Erythroblast (primary cell): Measurements from ENCODE around the gene CRKL.
"Not testable (repeated sequence)": the region's sequence is repeated elsewhere in the genome, so short reads cannot be mapped to it uniquely, and the experiment has no call there.

Source experiments
- DNase-seq, 2 experiments: peaks; one replicate each; lab custom pipeline; 2025; lab: John Stamatoyannopoulos, UW
- GATA1 ChIP-seq: IDR thresholded peaks from 2 replicates; pipeline ENCODE4 v1.6.1; 2011; ENCODE audit warnings: low read depth, mild to moderate bottlenecking, control low read depth, low read length, moderate library complexity
- POLR2A ChIP-seq: IDR thresholded peaks from 2 replicates; pipeline ENCODE4 v1.6.1; 2011; ENCODE audit warnings: mild to moderate bottlenecking, low read length

Gene CRKL

DNA sequence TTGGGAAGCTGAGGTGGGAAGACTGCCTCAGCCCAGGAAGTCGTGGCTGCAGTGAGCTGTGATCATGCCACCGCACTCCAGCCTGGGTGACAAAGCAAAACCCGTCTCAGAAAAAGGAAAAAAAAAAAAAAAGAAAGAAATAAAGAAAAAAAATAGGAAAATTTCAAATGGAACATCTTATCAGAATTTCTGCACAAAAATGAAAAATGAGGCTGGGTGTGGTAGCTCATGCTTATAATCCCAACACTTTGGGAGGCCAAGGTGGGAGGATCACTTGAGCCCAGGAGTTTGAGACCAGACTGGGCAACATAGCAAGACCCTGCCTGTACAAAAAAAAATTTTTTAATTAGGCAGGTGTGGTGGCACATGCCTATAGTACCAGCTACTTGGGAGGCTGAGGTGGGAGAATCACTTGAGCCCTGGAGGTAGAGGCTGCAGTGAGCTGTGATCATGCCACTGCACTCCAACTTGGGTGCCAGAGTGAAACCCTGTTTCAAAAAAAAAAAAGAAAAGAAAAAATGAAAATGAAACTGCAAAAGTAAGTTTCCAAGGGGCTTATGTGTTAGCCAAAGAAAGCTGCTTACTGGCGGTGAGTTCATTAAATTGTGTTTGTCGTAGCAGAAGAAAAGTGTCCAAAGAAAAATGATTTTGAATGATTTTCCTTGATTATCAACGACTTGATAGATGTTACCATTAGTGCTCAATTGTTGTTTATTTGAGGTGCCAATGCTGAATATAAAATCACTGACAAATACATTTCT lies 7.5 kb upstream of the CRKL start:
- no peak for TF ChIP-seq GATA1
- TF ChIP-seq POLR2A: no peak
- no peak for DNase-seq

DNA sequence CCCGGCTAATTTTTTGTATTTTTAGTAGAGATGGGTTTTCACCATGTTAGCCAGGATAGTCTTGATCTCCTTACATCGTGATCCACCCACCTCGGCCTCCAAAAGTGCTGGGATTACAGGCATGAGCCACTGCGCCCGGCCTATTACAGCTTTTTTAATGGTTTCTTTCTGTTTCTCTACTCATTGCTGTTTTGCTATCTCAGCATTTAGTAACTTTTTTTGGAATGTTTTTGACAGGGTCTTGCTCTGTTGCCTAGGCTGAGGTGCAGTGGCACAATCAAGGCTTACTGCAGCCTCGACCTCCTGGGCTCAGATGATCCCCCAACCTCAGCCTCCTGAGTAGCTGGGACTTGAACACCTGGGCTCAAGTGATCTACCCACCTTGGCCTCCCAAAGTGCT lies 4.7 kb upstream of the CRKL start:
- no peak for DNase-seq

DNA sequence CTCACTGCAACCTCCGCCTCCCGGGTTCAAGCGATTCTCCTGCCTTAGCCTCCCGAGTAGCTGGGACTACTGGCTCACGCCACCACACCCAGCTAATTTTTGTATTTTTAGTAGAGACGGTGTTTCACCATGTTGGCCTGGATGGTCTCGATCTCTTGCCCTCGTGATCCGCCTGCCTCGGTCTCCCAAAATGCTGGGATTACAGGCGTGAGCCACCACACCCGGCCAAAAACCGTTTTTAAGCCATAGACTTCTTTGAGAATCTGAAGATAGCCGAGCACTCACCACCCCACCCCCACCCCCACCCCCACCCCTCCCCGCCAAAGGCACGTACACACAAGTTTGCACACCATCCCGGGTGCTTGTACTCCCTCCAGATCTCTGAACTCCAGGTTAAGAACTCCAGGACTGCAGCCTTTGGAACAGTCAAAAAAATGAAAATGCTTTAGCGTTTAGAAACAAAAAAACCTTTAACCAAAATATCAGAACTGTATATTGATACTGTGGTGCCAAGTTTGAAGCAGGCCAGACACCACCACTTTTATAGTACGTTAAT lies 1.5 kb downstream of the CRKL start:
- DNase-seq: peak; percentile 35 to 37
- no peak for TF ChIP-seq GATA1
- TF ChIP-seq POLR2A: no peak

More for the DNA sequence above, 4.7 kb upstream of the CRKL start:
- no peak for TF ChIP-seq POLR2A
- TF ChIP-seq GATA1: no peak

DNA sequence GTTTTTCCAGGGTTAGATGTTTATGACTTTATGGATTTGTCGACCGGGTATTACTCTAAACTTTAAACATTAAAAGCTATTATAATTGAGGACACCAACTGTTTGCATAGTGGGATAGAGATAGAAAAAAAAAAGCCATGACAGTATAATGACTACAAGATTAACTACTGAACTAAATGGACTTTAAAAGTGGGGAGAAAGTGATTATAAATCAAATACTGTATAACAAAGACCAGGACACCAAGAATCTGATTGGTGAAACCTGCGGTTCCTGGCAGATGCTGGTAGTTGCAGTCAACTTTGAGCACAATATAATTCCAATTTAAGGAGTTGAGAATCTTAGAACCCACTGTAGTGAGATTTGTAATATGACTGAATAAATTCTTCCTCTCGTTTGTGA lies 2.5 kb downstream of the CRKL start:
- TF ChIP-seq POLR2A (no peak), GATA1 (no peak)
- DNase-seq: peak in 1 of 2 experiments; percentile 32

DNA sequence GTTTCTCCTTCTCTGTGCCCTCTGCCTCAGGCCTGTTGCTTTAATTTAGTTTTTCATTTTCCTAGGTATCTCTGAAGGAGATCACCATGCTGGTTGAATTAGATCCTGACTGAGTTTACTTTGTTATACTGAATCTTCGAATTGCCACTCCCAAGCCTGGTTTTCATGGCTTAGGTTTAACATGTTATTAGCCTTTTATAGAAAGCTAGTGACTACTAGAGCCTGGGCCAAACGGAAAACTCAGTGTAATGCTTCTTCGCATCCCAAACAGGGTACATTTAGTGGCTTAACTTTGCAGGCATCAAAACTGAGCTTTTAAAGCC lies 3.6 kb downstream of the CRKL start:
- no peak for DNase-seq
- TF ChIP-seq POLR2A (no peak), GATA1 (no peak)

DNA sequence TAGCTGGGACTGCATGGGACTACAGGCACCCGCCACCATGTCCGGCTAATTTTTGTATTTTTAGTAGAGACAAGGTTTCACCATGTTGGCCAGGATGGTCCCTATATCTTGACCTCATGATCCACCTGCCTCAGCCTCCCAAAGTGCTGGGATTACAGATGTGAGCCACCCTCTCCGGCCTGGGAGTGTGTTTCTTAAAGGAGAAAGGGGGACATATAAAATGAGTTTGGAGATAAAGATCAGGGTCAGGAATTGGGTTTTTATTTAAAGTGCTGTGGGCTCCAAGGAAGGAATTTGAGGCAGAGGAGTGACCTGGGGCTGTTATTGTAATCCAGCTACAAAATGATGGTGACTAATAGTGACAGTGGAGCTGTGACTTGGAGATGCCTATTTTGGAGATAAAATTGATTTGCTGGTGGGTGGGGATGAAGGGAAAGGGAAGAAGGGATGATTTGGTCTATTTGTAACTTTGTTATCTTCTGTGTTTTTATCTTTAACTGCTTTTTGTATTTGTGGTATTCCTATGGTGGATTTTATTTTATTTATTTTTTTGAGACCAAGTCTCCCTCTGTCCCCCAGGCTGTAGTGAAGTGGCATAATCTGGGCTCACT lies 5.0 kb downstream of the CRKL start:
- TF ChIP-seq POLR2A: no peak
- no peak for TF ChIP-seq GATA1
- peak in 1 of 2 experiments; percentile 21 for DNase-seq

DNA sequence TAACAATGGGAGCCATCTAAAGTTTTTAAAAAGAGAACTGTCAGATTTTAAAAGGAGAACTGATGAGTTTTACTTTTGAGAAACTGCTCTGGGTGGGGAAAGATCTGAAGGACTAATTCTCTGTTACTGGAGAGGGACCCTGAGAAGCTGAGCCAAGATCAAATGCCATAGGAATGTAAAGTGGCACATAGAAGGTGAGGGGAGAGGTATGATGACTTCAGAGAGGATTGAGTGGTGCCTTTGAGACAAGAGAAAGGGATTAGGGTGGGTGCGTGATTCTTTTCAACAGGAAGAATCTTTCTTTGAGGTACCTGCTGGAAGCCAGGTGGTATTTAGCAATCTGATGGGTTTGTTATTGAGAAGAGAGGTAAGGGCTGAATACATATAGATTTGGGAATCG lies 9.0 kb downstream of the CRKL start:
- DNase-seq: no peak
- TF ChIP-seq POLR2A: no peak
- TF ChIP-seq GATA1: no peak

DNA sequence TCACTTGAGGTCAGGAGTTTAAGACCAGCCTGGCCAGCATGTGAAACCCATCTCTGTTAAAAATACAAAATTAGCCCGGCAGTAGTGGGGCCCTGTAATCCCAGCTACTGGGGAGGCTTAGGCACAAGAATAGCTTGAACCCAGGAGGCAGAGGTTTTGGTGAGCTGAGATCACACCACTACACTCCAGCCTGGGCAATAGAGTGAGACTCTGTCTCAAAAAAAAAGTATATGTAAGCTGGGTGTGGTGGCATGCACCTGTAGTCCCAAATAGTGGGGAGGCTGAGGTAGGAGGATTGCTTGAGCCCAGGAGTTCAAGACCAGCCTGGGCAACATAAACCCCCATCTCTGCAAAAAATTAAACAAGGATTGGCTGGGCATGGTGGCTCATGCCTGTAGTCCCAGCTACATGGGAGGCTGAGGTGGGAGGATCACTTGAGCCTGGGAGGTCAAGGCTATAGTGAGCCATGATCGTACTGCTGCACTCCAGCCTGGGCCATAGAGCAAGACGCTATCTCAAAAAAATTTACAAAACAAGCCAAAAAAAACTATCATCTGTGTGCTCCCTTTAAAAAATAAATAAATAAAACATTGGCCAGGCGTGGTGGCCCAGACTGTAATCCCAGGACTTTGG lies 10.8 kb downstream of the CRKL start:
- DNase-seq: no peak
- TF ChIP-seq GATA1: no peak
- TF ChIP-seq POLR2A: no peak

DNA sequence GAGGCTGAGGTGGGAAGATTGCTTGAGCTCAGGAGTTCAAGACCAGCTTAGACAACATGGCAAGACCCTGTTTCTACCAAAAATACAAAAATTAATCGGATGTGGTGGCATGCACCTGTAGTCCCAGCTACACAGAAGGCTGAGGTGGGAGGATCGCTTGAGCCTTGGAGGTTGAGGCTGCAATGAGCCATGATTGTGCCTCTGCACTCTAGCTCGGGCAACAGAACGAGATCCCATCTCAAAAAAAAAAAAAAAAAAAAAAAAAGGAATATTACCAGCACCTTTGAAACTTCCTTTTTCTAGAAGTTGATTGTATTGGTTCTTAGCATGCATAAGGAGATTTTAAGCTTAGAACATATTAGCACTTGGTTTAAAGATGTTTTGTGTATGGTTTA lies 11.4 kb downstream of the CRKL start:
- TF ChIP-seq GATA1 (no peak), POLR2A (no peak)
- DNase-seq: no peak

DNA sequence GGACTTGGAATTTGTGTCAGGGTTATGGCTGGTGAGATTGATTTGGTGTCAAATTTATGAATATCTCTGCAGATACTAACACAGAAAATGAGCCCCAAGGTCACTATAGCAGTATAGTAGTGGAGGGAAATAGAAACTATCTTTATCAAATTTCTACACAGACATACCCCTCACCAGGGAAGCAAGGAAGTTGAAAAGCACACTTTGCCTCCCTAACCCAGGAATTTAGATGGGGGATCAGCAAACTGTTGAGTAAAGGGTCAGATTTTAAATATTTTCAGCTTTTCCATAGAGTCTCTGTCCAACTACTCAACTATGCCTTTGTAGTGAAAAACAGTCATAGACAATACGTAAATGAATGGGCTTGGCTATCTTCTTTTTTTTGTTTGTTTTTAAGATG lies 12.8 kb downstream of the CRKL start:
- DNase-seq: no peak
- no peak for TF ChIP-seq POLR2A
- TF ChIP-seq GATA1: no peak

DNA sequence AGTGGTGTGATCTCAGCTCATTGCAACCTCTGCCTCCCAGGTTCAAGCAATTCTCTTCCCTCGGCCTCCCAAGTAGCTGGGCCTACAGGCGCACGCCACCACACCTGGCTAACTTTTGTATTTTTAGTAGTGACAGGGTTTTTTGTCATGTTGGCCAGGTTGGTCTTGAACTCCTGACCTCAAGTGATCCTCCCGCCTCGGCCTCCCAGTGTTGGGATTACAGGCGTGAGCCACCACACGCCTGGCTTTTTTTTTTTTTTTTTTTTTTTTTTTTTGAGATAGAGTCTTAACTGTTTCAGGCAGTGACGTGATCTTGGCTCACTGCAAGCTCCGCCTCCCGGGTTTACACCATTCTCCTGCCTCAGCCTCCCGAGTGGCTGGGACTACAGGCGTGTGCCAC lies 13.2 kb downstream of the CRKL start:
- DNase-seq: not testable (repeated sequence)

DNA sequence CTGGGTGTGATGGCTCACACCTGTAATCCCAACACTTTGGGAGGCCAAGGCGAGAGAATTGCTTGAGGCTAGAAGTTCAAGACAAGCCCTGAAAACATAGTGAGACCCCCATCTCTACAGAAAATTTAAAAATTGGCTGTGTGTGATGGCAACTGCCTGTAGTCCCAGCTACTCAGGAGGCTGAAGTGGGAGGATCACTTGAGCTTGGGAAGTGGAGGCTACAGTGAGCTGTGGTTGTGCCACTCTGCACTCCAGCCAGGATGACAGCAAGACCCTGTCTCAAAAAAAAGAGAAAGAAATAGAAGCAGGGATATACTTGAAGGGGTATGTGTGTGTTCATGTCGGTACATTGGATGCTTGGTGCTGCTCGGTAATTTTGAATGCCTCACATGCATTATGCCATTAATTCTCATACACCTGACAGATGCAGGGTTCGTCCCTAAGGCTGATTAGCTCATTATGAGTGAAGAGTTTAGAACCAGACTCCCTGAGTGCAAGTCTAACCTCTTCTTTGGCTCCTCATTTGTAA lies 14.0 kb downstream of the CRKL start:
- TF ChIP-seq GATA1 (no peak), POLR2A (no peak)
- DNase-seq: no peak

DNA sequence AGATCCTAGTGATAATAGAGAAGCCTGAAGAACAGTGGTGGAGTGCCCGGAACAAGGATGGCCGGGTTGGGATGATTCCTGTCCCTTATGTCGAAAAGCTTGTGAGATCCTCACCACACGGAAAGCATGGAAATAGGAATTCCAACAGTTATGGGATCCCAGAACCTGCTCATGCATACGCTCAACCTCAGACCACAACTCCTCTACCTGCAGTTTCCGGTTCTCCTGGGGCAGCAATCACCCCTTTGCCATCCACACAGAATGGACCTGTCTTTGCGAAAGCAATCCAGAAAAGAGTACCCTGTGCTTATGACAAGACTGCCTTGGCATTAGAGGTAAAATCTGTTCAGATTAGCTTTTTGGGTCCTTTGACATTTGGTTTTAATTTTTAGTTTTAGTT lies 16.7 kb downstream of the CRKL start:
- no peak for TF ChIP-seq GATA1
- TF ChIP-seq POLR2A: no peak
- no peak for DNase-seq

DNA sequence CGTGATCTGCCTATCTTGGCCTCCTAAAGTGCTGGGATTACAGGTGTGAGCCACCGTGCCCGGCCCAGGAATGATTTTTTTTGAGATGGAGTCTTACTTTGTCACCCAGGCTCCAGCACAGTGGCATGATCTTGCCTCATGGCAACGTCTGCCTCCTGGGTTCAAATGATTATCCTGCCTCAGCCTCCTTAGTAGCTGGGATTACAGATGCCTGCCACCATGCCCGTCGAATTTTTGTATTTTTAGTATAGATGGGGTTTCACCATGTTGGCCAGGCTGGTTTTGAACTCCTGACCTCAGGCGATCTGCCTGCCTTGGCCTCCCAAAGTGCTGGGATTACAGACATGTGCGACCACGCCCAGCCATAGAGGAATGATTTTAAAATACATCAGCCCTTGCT lies 17.8 kb downstream of the CRKL start:
- DNase-seq: not testable (repeated sequence)

DNA sequence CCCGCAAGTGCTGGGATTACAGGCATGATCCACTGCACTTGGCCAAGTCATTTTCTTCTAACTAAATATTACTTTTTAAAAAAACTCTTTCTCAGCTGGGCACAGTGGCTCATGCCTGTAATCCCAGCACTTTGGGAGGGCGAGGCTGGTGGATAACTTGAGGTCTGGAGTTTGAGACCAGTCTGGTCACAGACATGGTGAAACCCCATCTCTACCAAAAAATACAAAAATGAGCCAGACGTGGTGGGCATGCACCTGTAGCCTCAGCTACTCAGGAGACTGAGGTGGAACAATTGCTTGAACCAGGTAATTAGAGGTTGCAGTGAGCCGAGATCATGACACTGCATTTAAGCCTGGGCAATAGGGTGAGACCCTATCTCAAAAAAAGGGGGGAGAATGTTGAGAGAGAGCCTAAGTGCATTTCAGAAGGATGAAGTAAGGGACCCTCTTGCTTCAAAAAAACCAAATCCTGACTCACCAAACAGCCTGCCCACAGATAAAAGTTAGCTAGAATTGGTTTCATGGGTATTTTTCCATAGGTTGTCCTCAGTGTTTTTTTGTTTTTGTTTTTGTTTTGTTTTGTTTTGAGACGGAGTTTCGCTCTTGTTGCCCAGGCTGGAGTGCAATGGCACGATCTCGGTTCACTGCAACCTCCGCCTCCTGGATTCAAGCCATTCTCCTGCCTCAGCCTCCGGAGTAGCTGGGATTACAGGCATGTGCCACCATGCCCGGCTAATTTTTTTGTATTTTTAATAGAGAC lies 18.8 kb downstream of the CRKL start:
- not testable (repeated sequence) for DNase-seq
